ENCODE data around the gene PGD. TPM values are rescaled to one million over a fixed set of nuclear protein-coding genes. Genes with fewer than 3 reads are reported as not detected.
A peak's percentile ranks its signal among the peaks of the same experiment; 100 is the strongest.
"Not testable (repeated sequence)": the region's sequence is repeated elsewhere in the genome, so short reads cannot be mapped to it uniquely, and the experiment has no call there.

PGD gene
- total RNA-seq, 3 donors from 2014 or later = 82.2 to 105 (median 93.1) TPM

- Mint-ChIP-seq H3K9me3 (no peaks in the 10 kb centered on the region), H3K36me3 (ENCODE audit: insufficient read depth) (no peaks in the 10 kb centered on the region), H3K4me1 (ENCODE audit: low read depth) (no peaks in the 10 kb centered on the region), H3K27me3 (ENCODE audit: low read depth) (no peaks in the 10 kb centered on the region), H3K4me3 (no peak overlapping the region)
- no peak for ATAC-seq
- DNase-seq = no peak
Measured at GRCh38 chr1:10438677-10439163, 39.9 kb downstream of the PGD start.

- H3K9me3 Mint-ChIP-seq = no peaks in the 10 kb centered on the region
- H3K27me3 Mint-ChIP-seq (ENCODE audit: low read depth) = no peaks in the 10 kb centered on the region
- DNase-seq (no peak), ATAC-seq (no peak)
- H3K4me1 Mint-ChIP-seq (ENCODE audit: low read depth) = no peaks in the 10 kb centered on the region
- H3K4me3 Mint-ChIP-seq = no peak overlapping the region
- no peaks in the 10 kb centered on the region for H3K36me3 Mint-ChIP-seq (ENCODE audit: insufficient read depth)
Measured at GRCh38 chr1:10440305-10440704, 41.4 kb downstream of the PGD start.

- Mint-ChIP-seq H3K4me1 (ENCODE audit: low read depth) (no peaks in the 10 kb centered on the region), H3K36me3 (ENCODE audit: insufficient read depth) (no peaks in the 10 kb centered on the region), H3K9me3 (no peaks in the 10 kb centered on the region), H3K4me3 (no peak overlapping the region), H3K27me3 (ENCODE audit: low read depth) (no peaks in the 10 kb centered on the region)
- DNase-seq = no peak
- no peak for ATAC-seq
Measured at GRCh38 chr1:10440794-10441193, 41.9 kb downstream of the PGD start.

- Mint-ChIP-seq H3K4me3 (no peak overlapping the region), H3K27me3 (ENCODE audit: low read depth) (no peaks in the 10 kb centered on the region), H3K4me1 (ENCODE audit: low read depth) (no peaks in the 10 kb centered on the region), H3K36me3 (ENCODE audit: insufficient read depth) (peaks cover 2% of the 10 kb centered on the region), H3K9me3 (no peaks in the 10 kb centered on the region)
- DNase-seq (no peak), ATAC-seq (no peak)
Measured at GRCh38 chr1:10444248-10444647, 45.4 kb downstream of the PGD start.

- Mint-ChIP-seq H3K27me3 (ENCODE audit: low read depth) (no peaks in the 10 kb centered on the region), H3K4me1 (ENCODE audit: low read depth) (no peaks in the 10 kb centered on the region), H3K36me3 (ENCODE audit: insufficient read depth) (peaks cover 2% of the 10 kb centered on the region), H3K4me3 (no peak overlapping the region), H3K9me3 (no peaks in the 10 kb centered on the region)
- peak in 1 of 2 donors; percentile 43 for ATAC-seq
- no peak for DNase-seq
Measured at GRCh38 chr1:10444795-10445397, 46.0 kb downstream of the PGD start.

GRCh38 chr1:10446790-10447422 lies 48.0 kb downstream of the PGD start:
- Mint-ChIP-seq H3K4me3 (no peak overlapping the region), H3K9me3 (no peaks in the 10 kb centered on the region), H3K36me3 (ENCODE audit: insufficient read depth) (peaks cover 2% of the 10 kb centered on the region), H3K4me1 (ENCODE audit: low read depth) (no peaks in the 10 kb centered on the region), H3K27me3 (ENCODE audit: low read depth) (no peaks in the 10 kb centered on the region)
- no peak for DNase-seq
- no peak for ATAC-seq

- H3K27me3 Mint-ChIP-seq (ENCODE audit: low read depth) = no peaks in the 10 kb centered on the region
- ATAC-seq (no peak), DNase-seq (no peak)
- peaks cover 2% of the 10 kb centered on the region for H3K36me3 Mint-ChIP-seq (ENCODE audit: insufficient read depth)
- H3K4me3 Mint-ChIP-seq = no peak within 1 kb of the TSS
- H3K9me3 Mint-ChIP-seq = no peaks in the 10 kb centered on the region
- no peaks in the 10 kb centered on the region for H3K4me1 Mint-ChIP-seq (ENCODE audit: low read depth)
Measured at GRCh38 chr1:10449751-10450150, 50.9 kb downstream of the PGD start, which contains the start of gene CORT. TSS of gene CORT (plus strand) at chr1:10450031. CDS start at chr1:10450224, 193 bp downstream.

- no peak for DNase-seq
- Mint-ChIP-seq H3K36me3 (ENCODE audit: insufficient read depth) (peaks cover 2% of the 10 kb centered on the region), H3K4me1 (ENCODE audit: low read depth) (no peaks in the 10 kb centered on the region), H3K27me3 (ENCODE audit: low read depth) (no peaks in the 10 kb centered on the region), H3K9me3 (no peaks in the 10 kb centered on the region), H3K4me3 (no peak overlapping the region)
- ATAC-seq = no peak
Measured at GRCh38 chr1:10450156-10450814, 51.4 kb downstream of the PGD start.

- Mint-ChIP-seq H3K4me1 (ENCODE audit: low read depth) (no peaks in the 10 kb centered on the region), H3K9me3 (no peaks in the 10 kb centered on the region), H3K36me3 (ENCODE audit: insufficient read depth) (peaks cover 2% of the 10 kb centered on the region), H3K27me3 (ENCODE audit: low read depth) (no peaks in the 10 kb centered on the region), H3K4me3 (no peak overlapping the region)
- ATAC-seq (no peak), DNase-seq (no peak)
Measured at GRCh38 chr1:10450836-10451235, 52.0 kb downstream of the PGD start.

- ATAC-seq (no peak), DNase-seq (no peak)
- H3K27me3 Mint-ChIP-seq (ENCODE audit: low read depth) = no peaks in the 10 kb centered on the region
- peaks cover 5% of the 10 kb centered on the region for H3K36me3 Mint-ChIP-seq (ENCODE audit: insufficient read depth)
- no peaks in the 10 kb centered on the region for H3K9me3 Mint-ChIP-seq
- no peaks in the 10 kb centered on the region for H3K4me1 Mint-ChIP-seq (ENCODE audit: low read depth)
- H3K4me3 Mint-ChIP-seq = no peak overlapping the region
Measured at GRCh38 chr1:10451287-10451686, 52.4 kb downstream of the PGD start.

- Mint-ChIP-seq H3K4me1 (ENCODE audit: low read depth) (peaks cover 8% of the 10 kb centered on the region), H3K9me3 (no peaks in the 10 kb centered on the region), H3K4me3 (no peak overlapping the region), H3K27me3 (ENCODE audit: low read depth) (no peaks in the 10 kb centered on the region), H3K36me3 (ENCODE audit: insufficient read depth) (peaks cover 7% of the 10 kb centered on the region)
- ATAC-seq (no peak), DNase-seq (no peak)
Measured at GRCh38 chr1:10456048-10456447, 57.2 kb downstream of the PGD start.

- H3K9me3 Mint-ChIP-seq = no peaks in the 10 kb centered on the region
- peaks cover 11% of the 10 kb centered on the region for H3K36me3 Mint-ChIP-seq (ENCODE audit: insufficient read depth)
- ATAC-seq (no peak), DNase-seq (no peak)
- no peak overlapping the region for H3K4me3 Mint-ChIP-seq
- H3K4me1 Mint-ChIP-seq (ENCODE audit: low read depth) = peaks cover 8% of the 10 kb centered on the region
- H3K27me3 Mint-ChIP-seq (ENCODE audit: low read depth) = no peaks in the 10 kb centered on the region
Measured at GRCh38 chr1:10456661-10457060, 57.8 kb downstream of the PGD start.

- not testable (repeated sequence) for H3K4me1 Mint-ChIP-seq (ENCODE audit: low read depth); H3K27me3 Mint-ChIP-seq (ENCODE audit: low read depth); H3K9me3 Mint-ChIP-seq; H3K4me3 Mint-ChIP-seq; DNase-seq
- H3K36me3 Mint-ChIP-seq (ENCODE audit: insufficient read depth) = peaks cover 14% of the 10 kb centered on the region
- peak in 1 of 2 donors; percentile 14 for ATAC-seq
Measured at GRCh38 chr1:10457462-10457861, 58.6 kb downstream of the PGD start.

- Mint-ChIP-seq H3K4me1 (ENCODE audit: low read depth) (peaks cover 8% of the 10 kb centered on the region), H3K36me3 (ENCODE audit: insufficient read depth) (peaks cover 16% of the 10 kb centered on the region), H3K4me3 (no peak overlapping the region), H3K27me3 (ENCODE audit: low read depth) (no peaks in the 10 kb centered on the region), H3K9me3 (no peaks in the 10 kb centered on the region)
- DNase-seq (no peak), ATAC-seq (no peak)
Measured at GRCh38 chr1:10457875-10458274, 59.0 kb downstream of the PGD start.

- no peak for DNase-seq
- Mint-ChIP-seq H3K9me3 (no peaks in the 10 kb centered on the region), H3K36me3 (ENCODE audit: insufficient read depth) (peaks cover 24% of the 10 kb centered on the region), H3K4me1 (ENCODE audit: low read depth) (peaks cover 8% of the 10 kb centered on the region), H3K4me3 (no peak overlapping the region), H3K27me3 (ENCODE audit: low read depth) (no peaks in the 10 kb centered on the region)
- ATAC-seq = no peak
Measured at GRCh38 chr1:10459184-10459583, 60.3 kb downstream of the PGD start.
